Stimulated activated CD4-positive, alpha-beta T cell treated with anti-CD3 and anti-CD28 coated beads, TNF-alpha, amount 100 ng/mL, for 48 hours (primary cell): Measurements from ENCODE around the gene THNSL1.
"Not testable (repeated sequence)": the region's sequence is repeated elsewhere in the genome, so short reads cannot be mapped to it uniquely, and the experiment has no call there.

Experiments
- DNase-seq, 3 donors: peaks; one replicate each; pipeline ENCODE4 v3.0.0-alpha.2; 2020; ENCODE audit warnings: low read depth in 3 of 3

The THNSL1 gene, protein sequence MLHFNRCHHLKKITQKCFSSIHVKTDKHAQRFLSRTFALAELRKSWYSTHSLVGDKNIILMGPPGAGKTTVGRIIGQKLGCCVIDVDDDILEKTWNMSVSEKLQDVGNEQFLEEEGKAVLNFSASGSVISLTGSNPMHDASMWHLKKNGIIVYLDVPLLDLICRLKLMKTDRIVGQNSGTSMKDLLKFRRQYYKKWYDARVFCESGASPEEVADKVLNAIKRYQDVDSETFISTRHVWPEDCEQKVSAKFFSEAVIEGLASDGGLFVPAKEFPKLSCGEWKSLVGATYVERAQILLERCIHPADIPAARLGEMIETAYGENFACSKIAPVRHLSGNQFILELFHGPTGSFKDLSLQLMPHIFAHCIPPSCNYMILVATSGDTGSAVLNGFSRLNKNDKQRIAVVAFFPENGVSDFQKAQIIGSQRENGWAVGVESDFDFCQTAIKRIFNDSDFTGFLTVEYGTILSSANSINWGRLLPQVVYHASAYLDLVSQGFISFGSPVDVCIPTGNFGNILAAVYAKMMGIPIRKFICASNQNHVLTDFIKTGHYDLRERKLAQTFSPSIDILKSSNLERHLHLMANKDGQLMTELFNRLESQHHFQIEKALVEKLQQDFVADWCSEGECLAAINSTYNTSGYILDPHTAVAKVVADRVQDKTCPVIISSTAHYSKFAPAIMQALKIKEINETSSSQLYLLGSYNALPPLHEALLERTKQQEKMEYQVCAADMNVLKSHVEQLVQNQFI

DNA sequence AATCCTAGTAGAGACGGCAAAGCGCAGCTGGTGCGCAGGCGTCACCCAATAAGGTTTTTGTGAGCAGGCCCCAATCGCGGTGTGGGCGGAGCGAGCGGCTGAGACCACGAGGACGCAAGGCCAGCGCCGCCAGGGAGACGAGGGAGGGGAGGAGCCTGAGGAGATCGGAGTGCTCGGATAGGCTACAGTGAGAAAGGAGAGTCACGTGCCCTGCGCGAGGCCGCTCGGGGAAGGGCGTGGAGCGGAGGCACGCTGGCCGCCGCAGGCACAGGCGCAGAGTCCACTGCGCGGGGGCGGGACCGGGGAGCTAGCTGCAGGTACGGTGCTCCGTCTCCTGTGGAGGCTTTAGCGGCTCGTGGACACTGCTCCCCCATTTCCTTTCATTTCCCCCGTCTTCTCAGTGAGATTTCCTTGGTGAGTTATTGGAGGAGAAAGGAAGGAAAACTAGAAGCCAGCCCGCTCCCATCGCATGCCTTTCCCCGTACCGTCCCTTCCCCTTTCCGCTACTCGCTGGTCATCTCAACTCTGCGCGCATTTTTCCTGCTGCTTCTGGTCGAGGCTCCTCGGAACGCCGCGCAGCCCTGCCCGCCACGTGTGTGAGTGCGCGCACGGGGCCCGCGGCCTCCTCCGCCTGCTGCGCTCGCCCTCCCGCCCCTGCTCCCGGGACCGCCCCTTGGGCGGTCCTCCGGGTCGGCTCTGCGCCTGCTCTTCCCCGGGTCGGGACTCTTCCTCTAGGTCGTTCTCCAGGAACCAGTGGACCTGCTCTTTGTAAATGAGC lies at the start of gene THNSL1:
Gene THNSL1, plus strand, starts transcription at position 237 of the 778 bp plus-strand sequence. CDS start 6,612 bp downstream, outside the sequence.
- peak; percentile 93 to 98 (median 96) for DNase-seq

DNA sequence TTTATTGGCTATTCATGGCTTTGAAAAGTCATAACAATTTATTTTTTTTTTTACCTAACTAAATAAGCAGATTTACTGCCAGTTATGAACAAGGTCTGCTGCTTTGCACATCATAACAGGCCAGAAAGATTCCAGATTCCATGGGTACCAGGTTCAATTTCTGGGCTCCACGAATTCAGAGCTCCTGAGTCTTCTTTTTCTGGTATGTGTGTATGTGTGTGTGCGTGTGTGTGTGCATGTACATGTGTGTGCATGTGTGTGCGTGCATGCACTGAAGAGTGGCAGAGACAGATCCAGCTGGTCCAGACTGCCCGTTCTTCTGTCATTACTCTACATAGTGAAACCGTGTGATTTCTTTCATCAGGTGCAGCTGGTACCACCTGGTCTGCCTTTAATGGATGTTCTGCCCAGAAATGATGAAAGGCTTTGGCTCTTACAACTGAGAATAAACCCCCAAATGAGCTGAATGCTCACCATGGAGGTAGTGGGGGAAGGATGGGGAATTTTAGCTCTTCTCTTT lies 49.4 kb upstream of the THNSL1 start:
- no peak for DNase-seq

DNA sequence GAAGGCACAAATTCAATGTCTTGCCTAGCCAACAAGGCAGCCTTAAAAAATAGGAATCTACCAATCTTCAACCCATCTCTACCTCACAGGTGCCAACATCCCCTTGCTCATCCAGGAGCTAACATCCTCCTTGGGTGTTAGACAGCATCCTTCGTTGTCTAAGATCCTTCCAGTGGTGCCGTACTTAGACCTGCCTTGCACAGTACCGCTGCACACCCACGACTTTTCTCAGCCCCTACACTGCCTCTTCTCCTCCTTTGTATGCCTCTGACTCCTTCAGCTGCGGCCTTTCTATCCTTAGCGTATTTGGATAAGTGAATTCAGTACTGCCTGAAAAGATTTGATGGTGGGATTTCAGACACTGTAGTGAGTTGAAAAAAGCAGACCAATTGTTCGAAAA lies 48.1 kb upstream of the THNSL1 start:
- no peak for DNase-seq

DNA sequence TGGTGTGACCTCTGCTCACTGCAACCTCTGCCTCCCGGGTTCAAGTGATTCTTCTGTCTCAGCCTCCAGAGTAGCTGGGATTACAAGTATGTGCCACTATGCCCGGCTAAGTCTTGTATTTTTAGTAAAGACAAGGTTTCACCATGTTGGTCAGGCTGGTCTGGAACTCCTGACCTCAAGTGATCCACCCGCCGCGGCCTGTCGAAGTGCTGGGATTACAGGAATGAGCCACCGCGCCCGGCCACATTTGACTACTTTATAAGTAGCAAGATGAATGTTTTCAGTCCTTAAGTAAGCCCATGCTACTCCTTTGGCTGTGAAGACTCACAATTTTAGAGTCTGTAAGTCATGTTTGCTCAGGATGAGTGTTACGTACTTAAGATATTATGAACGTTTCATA lies 47.5 kb upstream of the THNSL1 start:
- DNase-seq: not testable (repeated sequence)

DNA sequence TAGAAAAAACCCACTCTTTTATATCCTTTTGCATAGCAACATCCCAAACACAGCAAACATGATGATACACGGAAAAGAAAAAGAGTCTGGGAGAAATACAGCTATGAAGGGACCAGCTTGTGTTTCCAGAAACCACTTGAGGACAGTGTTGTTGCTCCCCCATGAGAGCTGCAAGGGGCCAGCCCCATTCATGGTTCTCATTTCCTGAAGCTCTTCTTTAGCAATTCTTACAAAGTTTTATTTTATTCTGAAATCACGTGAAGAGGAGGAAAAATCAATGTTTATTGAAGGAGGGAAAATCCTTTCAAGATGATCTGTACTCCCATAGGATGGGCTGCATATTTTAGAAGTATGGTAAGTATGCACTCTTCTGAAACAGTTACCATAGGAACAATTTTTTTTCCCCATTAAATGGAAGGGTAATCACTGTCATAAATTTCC lies 46.6 kb upstream of the THNSL1 start:
- no peak for DNase-seq

DNA sequence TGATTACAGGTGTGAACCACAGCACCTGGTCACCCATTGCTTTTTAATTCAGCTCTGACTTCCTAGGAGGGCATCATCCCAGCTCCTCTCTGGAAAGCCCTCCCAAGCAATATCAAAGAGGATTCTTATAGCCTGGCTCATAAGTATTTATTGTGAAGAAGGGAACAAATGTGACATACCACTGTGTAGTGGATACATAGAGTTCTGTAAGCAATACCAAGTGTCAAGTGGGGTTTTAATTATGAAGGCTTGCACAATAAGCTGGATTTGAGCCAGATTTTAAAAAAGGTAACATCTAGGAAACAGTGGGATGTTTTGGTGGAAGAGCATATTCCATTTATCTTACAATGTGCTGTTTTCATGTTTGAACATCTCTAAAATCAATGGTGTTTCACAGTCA lies 45.0 kb upstream of the THNSL1 start:
- no peak for DNase-seq

DNA sequence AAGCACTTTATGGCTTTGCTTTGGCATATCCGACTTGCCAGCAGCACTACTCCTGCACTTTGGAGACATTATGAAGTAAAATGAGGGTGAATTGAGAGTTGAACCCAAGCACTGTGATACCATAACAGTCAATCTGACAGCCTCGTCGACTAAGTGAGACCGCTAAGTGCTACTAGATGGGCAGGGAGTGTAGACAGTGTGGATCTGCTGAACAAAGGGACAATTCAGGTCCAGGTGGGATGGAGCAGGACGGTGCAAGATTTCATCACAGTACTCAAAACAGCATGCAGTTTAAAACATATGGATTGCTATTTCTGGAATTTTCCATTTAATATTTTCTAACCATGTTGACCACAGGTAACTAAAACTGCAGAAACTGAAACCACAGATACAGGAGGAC lies 43.2 kb upstream of the THNSL1 start:
- no peak for DNase-seq

DNA sequence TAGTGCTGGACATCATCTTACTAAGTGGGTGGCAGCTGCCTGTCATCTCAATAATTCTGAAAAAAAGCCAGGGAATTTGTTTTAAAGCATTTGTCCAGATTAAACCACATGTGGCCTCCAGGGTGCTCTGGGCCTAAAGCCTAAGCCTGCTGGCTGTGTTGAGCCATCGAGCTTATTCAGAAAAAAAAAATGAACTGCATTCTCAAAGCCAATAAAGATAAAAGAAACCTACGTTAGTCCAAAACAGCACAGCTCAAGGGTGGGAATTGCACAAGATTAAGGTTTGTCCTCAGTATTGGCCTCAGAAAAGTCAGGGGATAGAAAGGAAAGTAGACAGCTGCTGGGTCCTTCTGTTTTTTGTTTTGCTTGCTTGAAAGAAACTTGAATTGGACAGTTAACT lies 41.4 kb upstream of the THNSL1 start:
- DNase-seq: no peak

DNA sequence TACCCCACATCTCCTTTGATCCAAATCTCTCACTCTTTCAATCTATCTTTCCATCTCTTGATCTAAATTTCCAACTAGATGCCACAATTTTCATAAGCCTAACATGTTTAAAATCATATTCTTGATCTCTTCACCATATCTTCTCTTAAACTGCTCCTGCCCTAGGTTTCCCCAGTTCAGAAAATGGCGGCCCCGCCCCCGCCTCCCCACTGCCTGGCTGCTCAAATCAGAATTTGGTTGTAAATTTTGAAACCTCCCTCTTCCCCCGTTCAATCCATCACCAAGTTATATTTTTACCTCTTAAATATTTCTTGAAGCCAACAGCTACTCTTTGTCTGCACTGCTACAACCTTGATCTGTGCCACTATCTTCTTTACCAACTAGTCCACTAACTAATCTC lies 36.7 kb upstream of the THNSL1 start:
- DNase-seq: no peak

DNA sequence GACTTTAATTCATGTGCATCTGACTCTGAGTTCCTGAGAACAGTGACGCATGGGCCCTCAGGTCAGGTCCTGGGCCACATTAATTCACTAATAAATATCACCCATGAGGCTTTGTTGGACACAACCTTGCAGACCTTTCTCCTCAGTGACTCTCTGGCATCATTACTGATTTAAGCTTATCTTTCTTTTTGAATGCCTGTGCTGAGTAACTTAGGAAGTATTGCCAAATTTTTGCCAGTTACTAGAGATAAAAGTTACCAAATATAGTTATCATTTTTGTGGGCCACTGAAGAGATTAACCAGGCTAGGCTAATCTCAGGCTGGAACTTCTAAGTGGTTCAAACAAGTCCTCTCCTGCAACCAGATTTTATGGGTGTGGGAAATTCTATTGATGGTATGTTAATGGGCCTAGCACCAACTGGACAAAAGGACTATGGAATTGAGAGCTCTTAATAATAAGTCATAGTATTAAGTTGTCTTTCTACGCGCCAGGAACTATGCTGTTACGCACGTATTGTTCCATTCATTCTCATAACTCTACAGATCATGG lies 35.2 kb upstream of the THNSL1 start:
- no peak for DNase-seq

DNA sequence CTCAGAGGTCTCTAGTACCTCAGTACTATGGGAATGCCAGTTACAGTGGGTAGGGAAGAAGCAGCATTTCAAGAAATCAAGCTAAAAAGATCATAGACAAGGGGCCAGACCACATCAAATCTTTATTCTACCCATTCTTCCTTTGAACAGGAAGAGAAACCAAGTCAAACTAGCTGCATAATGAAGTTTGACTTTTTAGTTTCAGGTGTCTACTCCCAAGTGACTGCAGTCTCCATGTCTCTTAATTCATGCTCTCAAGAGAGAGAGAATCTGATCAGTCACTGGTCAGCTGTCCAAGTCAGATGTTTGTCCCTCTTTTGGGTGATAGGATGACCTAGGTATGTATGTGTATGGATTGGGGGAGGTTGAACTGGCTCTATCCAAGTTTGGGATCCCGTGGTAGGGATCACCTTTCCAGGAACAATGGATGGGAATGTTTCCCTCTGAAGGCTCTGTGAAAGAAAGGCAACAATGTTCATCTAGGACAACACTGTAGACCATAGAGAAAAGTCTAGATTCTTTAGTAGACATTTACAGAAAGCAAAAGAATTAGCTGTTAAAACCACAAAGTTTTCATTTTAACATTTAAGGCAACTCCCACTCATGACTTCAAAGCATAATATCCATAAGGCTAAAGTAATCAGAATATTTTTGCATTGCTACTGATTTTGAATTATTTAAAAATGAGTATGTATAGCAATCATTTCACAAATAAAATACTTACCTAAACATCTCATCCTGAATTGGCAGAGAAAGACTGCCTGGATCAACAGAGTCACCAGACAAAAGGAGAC lies 33.9 kb upstream of the THNSL1 start:
- no peak for DNase-seq

DNA sequence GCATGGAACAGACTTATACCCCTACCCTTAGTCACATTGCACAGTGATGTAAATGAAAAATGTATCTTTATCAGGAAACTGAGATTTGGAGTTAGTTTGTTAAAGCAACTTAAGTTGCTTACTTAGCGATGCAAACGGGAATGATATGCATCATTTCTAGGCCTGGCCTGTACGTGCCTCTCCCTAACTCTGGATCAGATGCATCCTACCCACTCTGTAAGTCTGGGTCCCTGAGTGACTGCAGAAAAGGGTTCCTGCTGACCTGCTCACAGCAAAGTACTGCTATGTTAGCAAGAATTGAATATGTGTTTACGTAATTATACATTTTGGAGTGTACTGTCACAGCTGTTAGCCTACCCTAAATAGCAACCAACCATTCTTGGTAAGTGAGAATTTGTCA lies 33.3 kb upstream of the THNSL1 start:
- DNase-seq: no peak

DNA sequence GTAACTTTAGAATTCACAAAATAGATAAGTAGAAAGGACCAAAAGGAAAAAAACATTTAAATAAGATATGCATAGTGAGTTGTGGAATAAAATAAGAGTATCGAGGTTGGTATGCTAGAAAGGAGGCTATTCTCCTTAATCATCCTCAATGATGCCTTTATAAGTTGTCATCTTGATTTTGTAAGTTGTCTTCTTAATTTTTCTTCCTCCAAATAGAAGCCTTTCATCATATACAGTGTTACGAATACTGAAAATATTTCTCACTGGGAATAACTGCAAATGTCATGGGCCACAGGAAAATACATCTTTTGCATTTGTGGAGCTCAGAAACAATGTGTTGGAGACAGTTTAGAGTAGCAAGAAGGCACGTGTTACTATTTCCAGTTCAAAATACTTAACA lies 32.5 kb upstream of the THNSL1 start:
- no peak for DNase-seq

DNA sequence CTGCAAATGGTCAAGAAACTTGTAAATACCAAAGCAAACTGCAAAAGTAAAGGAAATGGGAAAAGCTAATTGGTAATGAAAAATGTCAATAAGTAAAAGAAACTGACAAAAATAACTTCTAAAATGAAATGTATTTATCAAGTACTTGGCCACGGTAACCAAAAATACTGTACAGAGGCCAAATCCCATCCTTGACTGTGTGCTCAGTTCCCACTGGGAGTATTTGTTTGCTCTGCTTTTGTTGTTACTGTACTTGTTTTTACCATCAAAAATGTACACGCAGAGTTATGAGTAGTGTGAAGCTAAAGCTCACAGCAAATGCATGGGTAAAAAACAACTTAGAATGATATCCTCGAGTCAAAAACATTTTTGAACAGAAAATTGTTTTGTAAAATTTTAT lies 31.5 kb upstream of the THNSL1 start:
- no peak for DNase-seq

DNA sequence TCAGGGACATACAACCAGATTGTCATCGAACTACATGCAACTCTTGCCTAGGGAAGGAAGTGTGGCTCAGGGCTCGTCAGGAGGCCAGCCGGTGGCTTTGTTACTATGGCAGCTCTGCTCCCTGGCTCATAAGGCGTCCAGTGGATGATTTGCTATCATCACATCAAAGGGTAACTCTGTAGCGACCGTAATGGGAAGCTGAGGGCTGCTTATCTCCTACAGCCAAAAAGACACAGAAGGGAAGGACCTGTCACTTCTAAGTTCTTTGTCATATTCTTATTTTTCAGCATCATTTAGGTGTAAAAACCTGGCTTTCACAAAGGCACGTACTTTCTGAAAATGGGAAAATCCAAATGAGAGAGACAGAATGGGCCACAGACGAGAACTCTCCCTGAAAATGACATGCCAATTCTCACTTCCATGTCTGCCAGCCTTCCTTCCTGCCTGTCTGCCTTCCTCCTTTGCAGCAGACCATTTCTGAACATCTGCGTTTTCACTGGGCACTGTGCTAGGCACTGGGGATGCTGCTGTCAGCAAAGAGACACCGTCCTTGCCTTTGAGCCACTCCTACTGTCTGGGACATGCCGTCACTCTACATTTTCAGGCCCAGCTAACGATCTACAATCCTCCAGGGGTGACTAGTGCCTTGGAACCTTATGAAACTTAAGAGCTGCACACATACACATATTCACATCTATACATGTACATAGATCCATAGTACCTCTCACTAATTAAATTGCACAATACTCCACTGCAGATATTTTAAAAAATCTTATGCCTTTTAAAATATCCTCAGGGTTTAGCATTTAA lies 27.4 kb upstream of the THNSL1 start:
- DNase-seq: no peak

DNA sequence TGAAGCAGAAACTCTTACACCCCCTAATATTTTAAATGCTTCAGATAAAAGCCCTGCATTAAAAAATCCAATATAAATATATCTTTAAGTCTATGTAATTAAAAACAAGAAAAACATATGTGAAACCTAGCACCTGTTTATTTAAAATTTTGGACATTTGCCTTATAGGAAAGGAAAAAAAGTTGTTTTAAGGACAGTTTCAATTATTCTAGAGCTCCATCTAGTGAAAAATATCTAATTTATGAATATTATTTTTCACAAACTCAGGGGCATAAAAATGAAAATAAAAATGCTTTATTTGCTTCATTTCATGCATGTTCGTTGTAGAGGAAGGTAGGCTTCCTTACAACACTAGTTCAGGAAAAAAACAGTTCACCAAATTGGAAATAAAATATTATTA lies 26.5 kb upstream of the THNSL1 start:
- no peak for DNase-seq

DNA sequence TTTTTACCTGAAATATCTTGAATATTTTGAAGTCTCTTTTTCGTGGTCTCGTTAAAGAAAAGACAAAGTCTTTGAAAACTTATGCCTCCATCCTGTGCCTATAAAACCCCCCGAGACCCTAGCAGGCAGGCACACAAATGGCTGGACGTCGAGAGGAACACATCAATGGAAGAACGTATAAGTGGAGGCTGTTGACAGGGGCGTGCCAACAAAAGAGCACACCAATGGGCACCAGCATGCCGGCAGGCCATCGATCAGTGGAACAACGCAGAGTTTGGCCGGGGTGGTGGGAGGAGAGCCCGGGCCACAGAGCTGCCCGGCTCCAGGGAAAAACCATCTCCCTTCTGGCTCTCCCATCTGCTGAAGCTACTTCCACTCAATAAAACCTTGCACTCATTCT lies 25.1 kb upstream of the THNSL1 start:
- DNase-seq: no peak

DNA sequence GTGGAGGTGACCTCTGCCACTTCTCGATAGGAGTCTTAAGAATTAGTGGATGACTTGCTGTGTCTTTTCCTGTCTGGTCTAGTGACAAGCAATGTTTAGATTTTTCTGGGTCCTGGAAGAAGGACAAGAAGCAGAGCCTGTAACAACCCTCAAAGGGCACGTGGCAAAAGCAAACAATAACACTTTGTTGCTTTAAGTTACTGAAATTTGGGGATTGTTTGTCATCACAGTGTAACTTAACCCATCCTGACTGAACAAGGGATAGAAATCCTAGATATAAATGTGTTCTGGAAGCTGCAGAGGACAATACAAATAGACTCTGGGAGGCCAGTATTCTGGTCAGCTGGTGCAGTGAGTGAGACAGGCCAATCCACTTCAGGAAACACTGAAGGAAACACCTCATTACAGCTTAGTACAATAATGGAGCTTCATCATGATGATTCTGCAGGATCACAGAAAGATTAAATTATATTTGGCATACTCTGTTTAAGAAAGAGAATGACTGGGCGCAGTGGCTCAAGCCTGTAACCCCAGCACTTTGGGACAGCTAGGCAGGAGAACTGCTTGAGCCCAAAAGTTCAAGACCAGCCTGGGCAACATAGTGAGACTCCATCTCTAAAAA lies 23.8 kb upstream of the THNSL1 start:
- DNase-seq: no peak

DNA sequence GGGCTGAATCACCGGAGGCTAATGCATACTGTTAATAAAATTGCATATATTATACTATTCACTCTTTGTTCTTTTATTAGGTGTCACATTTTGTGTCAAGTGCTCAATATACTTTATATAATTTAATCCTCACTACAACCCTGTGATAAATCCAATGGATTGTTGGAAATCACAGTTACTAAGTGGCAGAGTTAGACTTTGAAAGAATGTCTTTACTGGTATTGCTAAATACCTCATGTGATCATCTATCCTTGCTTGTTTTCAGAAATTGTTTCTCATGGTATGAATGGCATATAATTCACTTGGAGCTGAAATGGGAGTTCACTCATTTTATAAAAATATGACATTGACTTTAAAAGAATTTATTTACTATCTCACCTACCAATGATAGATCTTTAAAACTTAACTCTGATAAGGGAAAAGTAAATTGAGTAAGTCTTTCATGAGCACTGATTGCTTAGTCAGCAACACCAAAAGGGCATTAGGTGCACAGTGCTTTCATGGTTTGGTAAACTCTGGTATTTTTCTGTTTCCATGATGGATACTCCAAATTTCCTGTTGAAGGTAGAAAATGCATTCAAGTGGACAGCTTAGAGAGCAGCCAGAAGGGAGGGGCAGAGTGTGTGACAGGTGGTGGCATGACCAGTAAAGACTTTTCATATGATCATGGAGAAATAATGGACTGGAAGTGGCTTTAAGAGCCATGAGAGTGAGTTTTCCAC lies 23.0 kb upstream of the THNSL1 start:
- no peak for DNase-seq
